CD4-positive, alpha-beta T cell (primary cell): ENCODE results near the gene XIRP1. TPM values are rescaled to one million over a fixed set of nuclear protein-coding genes. Genes with fewer than 3 reads are reported as not detected.

Source experiments
- ATAC-seq: fragments of 200-7000 bp; cut with Tn5 transposase; one replicate; pipeline ENCODE4 v1.10.0; 2022; ENCODE audit warnings: mild to moderate bottlenecking; ENCODE audit not compliant: poor library complexity
- CTCF ChIA-PET: fragments of 350-600 bp; sonication (Branson Sonifier 250); formaldehyde crosslinking; loops from one replicate; lab custom pipeline; 2021; ENCODE audit warnings: antibody characterized with exemption, inconsistent platforms; lab: Charles Lee
- POLR2A ChIA-PET: fragments of 350-600 bp; sonication (Branson Sonifier 250); formaldehyde crosslinking; loops from one replicate; lab custom pipeline; 2021; ENCODE audit warnings: antibody characterized with exemption, inconsistent platforms; lab: Charles Lee
- DNase-seq, 14 experiments: peaks; one replicate each; pipeline ENCODE4 v3.0.0-alpha.2; 2013 to 2020; ENCODE audit warnings: mixed read lengths in 2 of 14
- H3K27ac ChIP-seq, 2 donors: one replicate each; pipeline versions ENCODE4 v1.5.1 to v1.7.0; 2013; ENCODE audit warnings: low read length in 2 of 2, low read depth in 1 of 2, mild to moderate bottlenecking in 1 of 2
- H3K27me3 ChIP-seq, 2 experiments: 1 replicate in 1 of 2; 2 replicates in 1 of 2; pipeline versions ENCODE4 v1.6.1 to v1.7.0; 2013; ENCODE audit warnings: low read length in 2 of 2, control low read depth in 1 of 2, mild to moderate bottlenecking in 1 of 2, moderate library complexity in 1 of 2; ENCODE audit not compliant: insufficient read depth in 2 of 2, control insufficient read depth in 1 of 2
- H3K36me3 ChIP-seq: one replicate; pipeline ENCODE4 v1.6.1; 2013; ENCODE audit warnings: low read length, control low read depth; ENCODE audit not compliant: insufficient read depth
- H3K4me1 ChIP-seq: one replicate; pipeline ENCODE4 v1.6.1; 2013; ENCODE audit warnings: low read length, control low read depth; ENCODE audit not compliant: insufficient read depth
- H3K4me3 ChIP-seq: one replicate; pipeline ENCODE4 v1.5.1; 2013; ENCODE audit warnings: mild to moderate bottlenecking, low read length, moderate library complexity
- H3K9me3 ChIP-seq, 2 experiments: 1 replicate in 1 of 2; 2 replicates in 1 of 2; pipeline versions ENCODE4 v1.6.1 to v1.7.0; 2013; ENCODE audit warnings: low read length in 2 of 2, mild to moderate bottlenecking in 2 of 2, control low read depth in 1 of 2, moderate library complexity in 1 of 2; ENCODE audit not compliant: control insufficient read depth in 1 of 2, insufficient read depth in 1 of 2
- H3K27ac Mint-ChIP-seq: one replicate; pipeline ENCODE4 v1.8.0; 2020; ENCODE audit warnings: mixed read lengths
- H3K27me3 Mint-ChIP-seq: one replicate; pipeline ENCODE4 v1.8.0; 2021; ENCODE audit warnings: mixed read lengths
- H3K36me3 Mint-ChIP-seq: one replicate; pipeline ENCODE4 v1.8.0; 2021; ENCODE audit warnings: low read depth, mixed read lengths
- H3K4me1 Mint-ChIP-seq: one replicate; pipeline ENCODE4 v1.8.0; 2021; ENCODE audit warnings: low read depth, mixed read lengths
- H3K4me3 Mint-ChIP-seq: one replicate; pipeline ENCODE4 v1.8.0; 2020; ENCODE audit warnings: mild to moderate bottlenecking, mixed read lengths
- H3K9me3 Mint-ChIP-seq: one replicate; pipeline ENCODE4 v1.8.0; 2020; ENCODE audit warnings: mixed read lengths
- CTCF ChIP-seq: fragments of 200-600 bp; IDR thresholded peaks from one replicate; pipeline ENCODE4 v1.8.0; 2022; ENCODE audit warnings: antibody characterized with exemption, mild to moderate bottlenecking
- intact Hi-C, 2 experiments: fragments of 100-400 bp; cut with DNase I in 1 of 2; cut with micrococcal nuclease in 1 of 2; formaldehyde crosslinking; loops; one replicate each; pipeline versions ENCODE4 v1.15.1 to v1.9.0; 2023 to 2025; cut with DNase I, micrococcal nuclease
- total RNA-seq, 174 experiments: library from RNA in 2 of 174; stranded (reverse) in 2 of 174; gene quantifications; one replicate each; pipeline ENCODE4 v1.2.3 and lab custom pipeline; 2021 to 2026

Gene XIRP1
- total RNA-seq, 2 experiments from 2014 or later = not detected

GRCh38 chr3:39178553-39178952 lies 13.8 kb downstream of the XIRP1 start:
- no peaks in the 10 kb centered on the region for H3K36me3 ChIP-seq
- ATAC-seq (no peak), DNase-seq (no peak)
- Mint-ChIP-seq H3K27ac (peak overlapping the region; percentile 54), H3K9me3 (no peaks in the 10 kb centered on the region), H3K27me3 (no peaks in the 10 kb centered on the region), H3K36me3 (no peaks in the 10 kb centered on the region), H3K4me3 (peak overlapping the region; percentile 55), H3K4me1 (peaks cover 28% of the 10 kb centered on the region)
- no peaks in the 10 kb centered on the region for H3K27me3 ChIP-seq
- no peak for TF ChIP-seq CTCF
- ChIA-PET CTCF (no interaction called here), POLR2A (interaction anchor here (0.9 to 1.4 kb wide), 5 partner anchors 11 to 113 kb away, joined by 3 to 4 read pairs (median 4); partner anchors contain the start of genes GORASP1 and TTC21A)
- H3K27ac ChIP-seq = no peak overlapping the region
- H3K9me3 ChIP-seq = no peaks in the 10 kb centered on the region
- peak overlapping the region; percentile 63 for H3K4me3 ChIP-seq
- intact Hi-C loops = loop anchor here in 1 of 2 experiments (1.0 to 10.0 kb wide), 3 partner anchors 24 to 1174 kb away; partner anchors contain the start of gene EXOG
- H3K4me1 ChIP-seq = peaks cover 40% of the 10 kb centered on the region

GRCh38 chr3:39177708-39178332 lies 14.6 kb downstream of the XIRP1 start:
- Histone ChIP-seq H3K9me3 (no peaks in the 10 kb centered on the region), H3K36me3 (no peaks in the 10 kb centered on the region), H3K27me3 (no peaks in the 10 kb centered on the region), H3K4me1 (peaks cover 40% of the 10 kb centered on the region), H3K27ac (peak overlapping the region; percentile 31 to 72), H3K4me3 (peak overlapping the region; percentile 63)
- Mint-ChIP-seq H3K36me3 (no peaks in the 10 kb centered on the region), H3K4me1 (peaks cover 28% of the 10 kb centered on the region), H3K9me3 (no peaks in the 10 kb centered on the region), H3K4me3 (peak overlapping the region; percentile 55), H3K27ac (peak overlapping the region; percentile 46), H3K27me3 (no peaks in the 10 kb centered on the region)
- ChIA-PET POLR2A (interaction anchor here (0.8 to 1.4 kb wide), 6 partner anchors 11 to 114 kb away, joined by 3 to 4 read pairs (median 4); partner anchors contain the start of genes GORASP1 and TTC21A), CTCF (no interaction called here)
- TF ChIP-seq CTCF = no peak
- ATAC-seq (no peak), DNase-seq (peak; percentile 19 to 85 (median 52))
- intact Hi-C loops = loop anchor here in 1 of 2 experiments (1.0 to 10.0 kb wide), 3 partner anchors 24 to 1173 kb away; partner anchors contain the start of gene EXOG

- H3K36me3 Mint-ChIP-seq = no peaks in the 10 kb centered on the region
- intact Hi-C loops = loop anchor here in 1 of 2 experiments (10.0 kb wide), 2 partner anchors 681 to 1171 kb away; partner anchors contain the start of gene EXOG
- H3K9me3 Mint-ChIP-seq = no peaks in the 10 kb centered on the region
- peaks cover 25% of the 10 kb centered on the region for H3K4me1 Mint-ChIP-seq
- Histone ChIP-seq H3K4me1 (peaks cover 38% of the 10 kb centered on the region), H3K9me3 (no peaks in the 10 kb centered on the region), H3K27ac (peak overlapping the region; percentile 8 to 33), H3K36me3 (no peaks in the 10 kb centered on the region), H3K27me3 (no peaks in the 10 kb centered on the region), H3K4me3 (no peak overlapping the region)
- H3K27me3 Mint-ChIP-seq = no peaks in the 10 kb centered on the region
- CTCF ChIA-PET = interaction anchor here (0.6 kb wide), 1 partner anchor 186 kb away, joined by 3 read pairs; no protein-coding TSS in a partner anchor
- H3K27ac Mint-ChIP-seq = peak overlapping the region; percentile 46
- H3K4me3 Mint-ChIP-seq = peak overlapping the region; percentile 3
- TF ChIP-seq CTCF = no peak
- POLR2A ChIA-PET = interaction anchor here (0.6 kb wide), 1 partner anchor 233 kb away, joined by 3 read pairs; no protein-coding TSS in a partner anchor
- DNase-seq = no peak
- ATAC-seq = no peak
These were observed 16.2 kb downstream of the XIRP1 start for GRCh38 chr3:39176025-39176714.
